Measurements from ENCODE around the gene F5.

- TF ChIP-seq HDGF (IDR thresholded peaks at IDR 0.05; ENCODE audit: borderline replicate concordance) (no peak), ELF4 (IDR thresholded peaks at IDR 0.05) (no peak), CTBP1 (IDR thresholded peaks at IDR 0.05; ENCODE audit: borderline replicate concordance) (no peak), FOXK2 (IDR thresholded peaks at IDR 0.05) (no peak), BHLHE40 (IDR thresholded peaks at IDR 0.05; ENCODE audit: borderline replicate concordance) (no peak), FOXA1 (IDR thresholded peaks at IDR 0.05) (no peak)
Measured at GRCh38 chr1:169474302-169474995, 111.8 kb downstream of the F5 start.
